Endothelial cell of umbilical vein (primary cell): ENCODE data around the gene SELENON. TPM values are rescaled to one million over a fixed set of nuclear protein-coding genes. Genes with fewer than 3 reads are reported as not detected.

ENCODE experiments used
- BruUV-seq: library from RNA; stranded (reverse); fragments of 400-500 nt; replicated peaks from 2 replicates; lab custom pipeline; 2021; lab: Mats Ljungman, UMichigan
- CTCF ChIA-PET: fragments of 300-600, 350-600 bp; sonication (Branson Sonifier 250); formaldehyde crosslinking; loops from one replicate; lab custom pipeline; 2021; ENCODE audit warnings: antibody characterized with exemption, inconsistent platforms; lab: Charles Lee
- POLR2A ChIA-PET: fragments of 300-600, 350-600 bp; sonication (Branson Sonifier 250); formaldehyde crosslinking; loops from one replicate; lab custom pipeline; 2021; ENCODE audit warnings: antibody characterized with exemption, inconsistent platforms; lab: Charles Lee
- DNase-seq: peaks from one replicate; pipeline ENCODE4 v3.0.0-alpha.2; 2011; ENCODE audit warnings: low read depth, low spot score
- FAIRE-seq: peaks from 2 replicates; lab custom pipeline; 2011; peaks lifted over from hg19 to GRCh38; lab: Jason Lieb, UNC
- H2AFZ ChIP-seq: 2 replicates; pipeline ENCODE4 v1.6.0; 2012; ENCODE audit warnings: low read depth, low read length, control low read depth, inconsistent platforms
- H3K27ac ChIP-seq: 2 replicates; pipeline ENCODE4 v1.5.1; 2011; ENCODE audit warnings: low read depth, mild to moderate bottlenecking, control low read depth, low read length, moderate library complexity; ENCODE audit not compliant: insufficient read depth
- H3K27me3 ChIP-seq, 2 experiments: 2 replicates each; pipeline versions ENCODE4 v1.6.0 to v1.6.1; 2011; ENCODE audit warnings: low read length in 2 of 2, mixed read lengths in 1 of 2; ENCODE audit not compliant: control insufficient read depth in 2 of 2, insufficient read depth in 2 of 2
- H3K36me3 ChIP-seq, 2 experiments: 2 replicates in 1 of 2; 3 replicates in 1 of 2; pipeline ENCODE4 v1.5.1; 2011; ENCODE audit warnings: low read length in 2 of 2, mild to moderate bottlenecking in 1 of 2, moderate library complexity in 1 of 2; ENCODE audit not compliant: control insufficient read depth in 2 of 2, insufficient read depth in 2 of 2; ENCODE audit errors: extremely low read depth in 1 of 2
- H3K4me1 ChIP-seq: 3 replicates; pipeline ENCODE4 v1.5.1; 2011; ENCODE audit warnings: mild to moderate bottlenecking, low read length; ENCODE audit not compliant: control insufficient read depth, insufficient read depth; ENCODE audit errors: extremely low read depth
- H3K4me2 ChIP-seq: 2 replicates; pipeline ENCODE4 v1.6.1; 2011; ENCODE audit warnings: low read length, control low read depth, mixed read lengths; ENCODE audit not compliant: insufficient read depth
- H3K4me3 ChIP-seq, 3 experiments: fragments of 200-600 bp in 1 of 3; sonication (generic), shearing (Covaris generic) in 1 of 3; replicated peaks in 1 of 3; 2 replicates each; pipeline ENCODE4 v1.5.1; 2011 to 2016; ENCODE audit warnings: control low read depth in 3 of 3, low read length in 3 of 3, mild to moderate bottlenecking in 2 of 3, inconsistent platforms in 1 of 3, low read depth in 1 of 3, moderate library complexity in 1 of 3; ENCODE audit not compliant: insufficient read depth in 1 of 3
- H3K79me2 ChIP-seq: 2 replicates; pipeline ENCODE4 v1.6.0; 2012; ENCODE audit warnings: low read length, inconsistent platforms; ENCODE audit not compliant: control insufficient read depth, insufficient read depth
- H3K9ac ChIP-seq: replicated peaks from 2 replicates; pipeline ENCODE3; 2011; ENCODE audit warnings: low read length, control low read depth; ENCODE audit not compliant: insufficient read depth; ENCODE audit errors: extremely low read depth
- H3K9me1 ChIP-seq: replicated peaks from 3 replicates; pipeline ENCODE4 v1.6.0; 2011; ENCODE audit warnings: mild to moderate bottlenecking, low read length; ENCODE audit not compliant: control insufficient read depth, insufficient read depth; ENCODE audit errors: extremely low read depth
- H3K9me3 ChIP-seq: replicated peaks from 2 replicates; pipeline ENCODE4 v1.5.1; 2012; ENCODE audit warnings: low read length, inconsistent platforms; ENCODE audit not compliant: control insufficient read depth, insufficient read depth
- H4K20me1 ChIP-seq: replicated peaks from 2 replicates; pipeline ENCODE3; 2011; ENCODE audit warnings: mild to moderate bottlenecking, low read length; ENCODE audit not compliant: control insufficient read depth, insufficient read depth; ENCODE audit errors: extremely low read depth
- EZH2 ChIP-seq: IDR thresholded peaks from 2 replicates; pipeline ENCODE4 v1.6.1; 2012; ENCODE audit warnings: borderline replicate concordance, low read depth, mild to moderate bottlenecking, moderate library complexity, low read length, inconsistent platforms; ENCODE audit not compliant: severe bottlenecking
- POLR2A ChIP-seq: IDR thresholded peaks from 2 replicates; pipeline ENCODE4 v1.6.1; 2012; ENCODE audit warnings: low read depth, mild to moderate bottlenecking, control low read depth, low read length
- POLR2AphosphoS5 ChIP-seq: IDR thresholded peaks from 2 replicates; pipeline ENCODE4 v1.6.1; 2012; ENCODE audit warnings: low read depth, mild to moderate bottlenecking, control low read depth, low read length, moderate library complexity; ENCODE audit not compliant: insufficient read depth
- dilution Hi-C: fragments of 300-500 bp; cut with MboI; formaldehyde crosslinking; loops from one replicate; pipeline ENCODE4 v1.15.0; 2019; ENCODE audit warnings: low sequenced_read_pairs; ENCODE audit not compliant: extremely low pct_ligation_motif_present
- intact Hi-C: fragments of 100-400 bp; cut with micrococcal nuclease; formaldehyde crosslinking; loops from one replicate; pipeline ENCODE4 v1.10.0; 2022
- polyA plus RNA-seq, 4 experiments: library from polyadenylated mRNA; depleted of rRNA in 3 of 4; stranded (reverse) in 3 of 4; unstranded in 1 of 4; fragments of >200 nt; gene quantifications; 2 replicates each; pipeline versions ENCODE4 v1.2.1 to v1.2.3, GENCODE V29; 2011 to 2012; ENCODE audit warnings: missing spikeins in 1 of 4
- total RNA-seq: library from RNA; stranded (reverse); gene quantifications from 2 replicates; pipeline ENCODE4 v1.2.3, GENCODE V29; 2021

SELENON gene
- total and polyA plus RNA-seq, 2 donors (not counting 3 experiments of a cell fraction or from before 2014, with no cell fraction given), result 117 to 182 TPM

DNA sequence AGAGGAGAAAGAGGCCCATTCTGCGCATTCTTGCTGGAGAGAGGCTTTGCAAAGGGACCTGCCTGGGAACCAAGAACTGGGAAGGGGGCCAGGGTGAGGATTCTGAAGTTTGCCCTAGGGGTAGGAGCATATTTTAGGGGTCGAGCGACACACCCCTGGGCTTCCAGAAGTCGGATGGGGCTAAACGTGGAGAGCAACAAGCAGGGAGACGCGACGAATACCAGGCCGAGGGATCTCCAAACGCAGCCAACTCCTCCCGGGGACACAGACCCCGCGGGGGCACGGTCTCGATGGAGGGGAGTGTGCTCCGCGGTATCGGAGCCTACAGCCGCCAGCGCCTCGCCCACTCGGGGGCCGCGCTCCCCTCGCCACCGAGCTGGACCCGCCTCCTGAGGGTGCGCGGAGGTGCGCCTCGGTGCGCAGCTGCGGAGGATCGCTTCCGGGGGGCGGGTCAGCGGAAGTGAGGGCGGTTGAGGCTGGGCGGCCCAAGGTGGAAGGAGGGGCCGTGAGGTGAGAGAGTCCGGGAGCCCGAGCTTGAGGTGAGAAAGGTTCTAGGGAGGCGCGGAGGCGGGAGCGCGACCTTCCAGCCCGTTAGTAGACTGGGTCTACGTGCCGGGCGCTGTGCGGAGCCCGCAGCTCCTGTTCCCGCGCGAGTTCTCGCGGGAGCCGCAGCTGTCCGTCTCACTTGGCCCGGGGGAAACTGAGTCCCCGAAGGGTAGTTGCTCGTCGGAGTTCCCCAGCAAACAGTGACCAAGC lies 19.7 kb downstream of the SELENON start, which contains the start of gene MTFR1L:
MTFR1L (plus strand) TSS at position 464 of the 756 bp plus-strand sequence. CDS start 3,151 bp downstream, outside the sequence.
- Histone ChIP-seq H3K4me2 (peak within 1 kb of the TSS; percentile 38), H3K27me3 (no peaks in the 10 kb centered on the region), H3K27ac (peak within 1 kb of the TSS; percentile 47), H3K9me3 (no peaks in the 10 kb centered on the region), H3K9ac (peak within 1 kb of the TSS; percentile 82), H4K20me1 (no peaks in the 10 kb centered on the region), H3K9me1 (no peaks in the 10 kb centered on the region), H3K4me1 (peaks cover 14% of the 10 kb centered on the region), H3K79me2 (peaks cover 9% of the 10 kb centered on the region), H2AFZ (peak within 1 kb of the TSS; percentile 81), H3K36me3 (peaks cover 0 to 17% of the 10 kb centered on the region in 2 experiments), H3K4me3 (peak within 1 kb of the TSS; percentile 74 to 80 (median 77))
- DNase-seq (peak; percentile 77), FAIRE-seq (peak; percentile 77)
- intact Hi-C loops, result loop anchor here (1.0 kb wide), 2 partner anchors 40 to 179 kb away; partner anchors contain the start of genes AUNIP and PAFAH2
- POLR2A ChIA-PET, result interaction anchor here (0.6 kb wide), 1 partner anchor 24 kb away, joined by 4 read pairs; no protein-coding TSS in a partner anchor
- dilution Hi-C loops, result no loop called here
- CTCF ChIA-PET, result interaction anchor here (0.8 to 1.5 kb wide), 7 partner anchors 9 to 337 kb away, joined by 3 to 8 read pairs (median 3); partner anchors contain the start of gene PAFAH2
- TF ChIP-seq POLR2AphosphoS5 (peak; percentile 67), EZH2 (no peak), POLR2A (peak; percentile 65)
- BruUV-seq, result no TSS peak
